Measurements from ENCODE around the gene ADCK1.
"Not testable (repeated sequence)": the region's sequence is repeated elsewhere in the genome, so short reads cannot be mapped to it uniquely, and the experiment has no call there.

ADCK1 gene

GRCh38 chr14:77763316-77763715 is 36.6 kb upstream of the ADCK1 start:
- TF ChIP-seq CTCF (IDR thresholded peaks at IDR 0.05; ENCODE audit: control insufficient read depth, extremely low read depth, insufficient read depth), result no peak
- no peak for DNase-seq (ENCODE audit: low read depth)
- no peak overlapping the region for H3K4me3 ChIP-seq (ENCODE audit: low read depth, low read length)

- no peak overlapping the region for H3K4me3 ChIP-seq (ENCODE audit: low read depth, low read length)
- no peak for TF ChIP-seq CTCF (IDR thresholded peaks at IDR 0.05; ENCODE audit: control insufficient read depth, extremely low read depth, insufficient read depth)
- DNase-seq (ENCODE audit: low read depth), result no peak
These were observed 35.9 kb upstream of the ADCK1 start for GRCh38 chr14:77763978-77764377.

- not testable (repeated sequence) for H3K4me3 ChIP-seq (ENCODE audit: low read depth, low read length); DNase-seq (ENCODE audit: low read depth)
These were observed 31.4 kb upstream of the ADCK1 start for GRCh38 chr14:77768442-77769069.

GRCh38 chr14:77773966-77774365 is 25.9 kb upstream of the ADCK1 start:
- H3K4me3 ChIP-seq (ENCODE audit: low read depth, low read length); DNase-seq (ENCODE audit: low read depth): not testable (repeated sequence)

- H3K4me3 ChIP-seq (ENCODE audit: low read depth, low read length), result no peak overlapping the region
- no peak for TF ChIP-seq CTCF (IDR thresholded peaks at IDR 0.05; ENCODE audit: control insufficient read depth, extremely low read depth, insufficient read depth)
- DNase-seq (ENCODE audit: low read depth), result no peak
These were observed 17.7 kb upstream of the ADCK1 start for GRCh38 chr14:77782202-77782601.

GRCh38 chr14:77786148-77786547 is 13.8 kb upstream of the ADCK1 start:
- DNase-seq (ENCODE audit: low read depth), result no peak

GRCh38 chr14:77790566-77791224 is 9.2 kb upstream of the ADCK1 start:
- H3K4me3 ChIP-seq (ENCODE audit: low read depth, low read length), result no peak overlapping the region
- no peak for DNase-seq (ENCODE audit: low read depth)
- no peak for TF ChIP-seq CTCF (IDR thresholded peaks at IDR 0.05; ENCODE audit: control insufficient read depth, extremely low read depth, insufficient read depth)

More at GRCh38 chr14:77786148-77786547, 13.8 kb upstream of the ADCK1 start:
- no peak for TF ChIP-seq CTCF (IDR thresholded peaks at IDR 0.05; ENCODE audit: control insufficient read depth, extremely low read depth, insufficient read depth)
- H3K4me3 ChIP-seq (ENCODE audit: low read depth, low read length), result no peak overlapping the region

- no peak for DNase-seq (ENCODE audit: low read depth)
- no peak for TF ChIP-seq CTCF (IDR thresholded peaks at IDR 0.05; ENCODE audit: control insufficient read depth, extremely low read depth, insufficient read depth)
- H3K4me3 ChIP-seq (ENCODE audit: low read depth, low read length), result no peak overlapping the region
These were observed 8.7 kb upstream of the ADCK1 start for GRCh38 chr14:77791225-77791600.

- not testable (repeated sequence) for DNase-seq (ENCODE audit: low read depth); H3K4me3 ChIP-seq (ENCODE audit: low read depth, low read length)
These were observed 6.7 kb upstream of the ADCK1 start for GRCh38 chr14:77793255-77793654.

All from LNCaP clone FGC (cell line).